G401 (cell line): ENCODE data around the gene PNPLA5. TPM values are rescaled to one million over a fixed set of nuclear protein-coding genes. Genes with fewer than 3 reads are reported as not detected.

Experiments used
- DNase-seq: peaks from one replicate; pipeline ENCODE4 v3.0.0-alpha.2; 2015; ENCODE audit warnings: low spot score
- in situ Hi-C: cut with HindIII; loops from 2 replicates; pipeline ENCODE4 v1.10.0; 2016; ENCODE audit warnings: low sequenced_read_pairs, mixed read lengths
- total RNA-seq: library from RNA; depleted of rRNA; stranded (reverse); fragments of >200 nt; shearing (Covaris generic); gene quantifications from 2 replicates; pipeline ENCODE4 v1.2.3, GENCODE V29; 2014; rRNA removed

PNPLA5 gene
- total RNA-seq, 1 experiment from 2014 or later = not detected

GRCh38 chr22:43829904-43830851 lies 61.6 kb downstream of the PNPLA5 start:
- in situ Hi-C loops = no loop called here
- peak; percentile 75 for DNase-seq

Other genes starting within 250 kb of the PNPLA5 start
- 0.25 and 0.54 TPM in 2 replicates for gene EFCAB6, start 79.7 kb downstream of the PNPLA5 start, total RNA-seq
- 5.5 and 9.5 TPM in 2 replicates for gene SULT4A1, start 29.5 kb downstream of the PNPLA5 start, total RNA-seq
- gene PNPLA3, start 31.8 kb upstream of the PNPLA5 start, total RNA-seq = 3.8 and 6.5 TPM in 2 replicates
- gene SAMM50, start 63.4 kb upstream of the PNPLA5 start, total RNA-seq = 77.8 and 79.4 TPM in 2 replicates
- gene PARVB, start 132.3 kb upstream of the PNPLA5 start, total RNA-seq = 67.4 and 86.6 TPM in 2 replicates